ENCODE results near the gene UNC13B. TPM values are rescaled to one million over a fixed set of nuclear protein-coding genes. Genes with fewer than 3 reads are reported as not detected.

The UNC13B gene
- total and polyA plus RNA-seq, 2 of the 8 experiments (the other 6 are each of a cell fraction or from before 2014, with no cell fraction given) = 23.1 to 51.7 TPM

- Histone ChIP-seq H2AFZ (ENCODE audit: low read length) (no peak overlapping the region), H3K79me2 (ENCODE audit: control insufficient read depth in 1 of 2, insufficient read depth in 2 of 2, low read length in 2 of 2) (no peaks in the 10 kb centered on the region), H3K9ac (replicated peaks in 1 of 4; ENCODE audit: extremely low read depth in 1 of 4, low read depth in 3 of 4, low read length in 3 of 4) (no peak overlapping the region), H3K79me1 (ENCODE audit: low read depth, low read length) (no peaks in the 10 kb centered on the region), H2BK20ac (ENCODE audit: low read length) (no peak overlapping the region), H3K23me2 (ENCODE audit: low read depth, low read length) (no peaks in the 10 kb centered on the region), H3K27me3 (replicated peaks in 1 of 4; ENCODE audit: control insufficient read depth in 3 of 4, extremely low read depth in 1 of 4, insufficient read depth in 3 of 4, low read length in 3 of 4) (no peaks in the 10 kb centered on the region; a peak in 1 of 7 replicates), H2BK15ac (ENCODE audit: low read length) (no peak overlapping the region), H3K56ac (replicated peaks; ENCODE audit: insufficient read length, low read depth, low read length) (no peak overlapping the region), H2BK120ac (replicated peaks; ENCODE audit: low read depth, low read length) (no peak overlapping the region), H2AK5ac (ENCODE audit: low read depth, low read length) (no peak overlapping the region), H3K9me3 (ENCODE audit: insufficient read depth in 2 of 2, low read depth in 1 of 2, low read length in 1 of 2) (no peaks in the 10 kb centered on the region), H4K20me1 (replicated peaks in 1 of 2; ENCODE audit: control insufficient read depth in 1 of 2, insufficient read depth in 2 of 2, low read length in 2 of 2) (no peaks in the 10 kb centered on the region), H3K27ac (ENCODE audit: low read depth, low read length) (no peak overlapping the region), H4K8ac (ENCODE audit: extremely low read depth, insufficient read depth, low read length) (no peak overlapping the region), H2BK5ac (ENCODE audit: low read depth, low read length) (no peak overlapping the region), H3K23ac (ENCODE audit: insufficient read length) (no peak overlapping the region), H4K91ac (replicated peaks; ENCODE audit: insufficient read length, low read length) (no peak overlapping the region), H4K5ac (ENCODE audit: insufficient read length, low read depth, low read length) (no peak overlapping the region), H2BK12ac (ENCODE audit: low read depth, low read length) (no peak overlapping the region), H3K14ac (ENCODE audit: insufficient read length) (no peak overlapping the region), H3K18ac (ENCODE audit: extremely low read depth, low read length) (no peak overlapping the region), H3K4me1 (replicated peaks in 1 of 4; ENCODE audit: control insufficient read depth in 3 of 4, insufficient read depth in 4 of 4, low read length in 3 of 4) (no peaks in the 10 kb centered on the region), H3K4me2 (ENCODE audit: insufficient read depth in 1 of 2, low read depth in 2 of 2, low read length in 2 of 2) (no peak overlapping the region), H3K4ac (replicated peaks; ENCODE audit: insufficient read length, low read depth, low read length) (no peak overlapping the region), H3K36me3 (ENCODE audit: control insufficient read depth in 2 of 4, insufficient read depth in 4 of 4, low read length in 3 of 4) (no peaks in the 10 kb centered on the region), H3K4me3 (ENCODE audit: extremely low read depth in 1 of 4, insufficient read depth in 2 of 4, low read depth in 3 of 4, low read length in 4 of 4) (no peak overlapping the region)
- POLR2A ChIA-PET (ENCODE audit: partially characterized antibody) = interaction anchor here (0.6 kb wide), 1 partner anchor 81 kb away, joined by 3 read pairs; no protein-coding TSS in a partner anchor
- CTCF ChIA-PET (ENCODE audit: partially characterized antibody) = interaction anchor here (0.9 to 2.1 kb wide), 7 partner anchors 13 to 358 kb away, joined by 3 to 9 read pairs (median 3); no protein-coding TSS in a partner anchor
- FAIRE-seq (no peak), DNase-seq (ENCODE audit: low read depth in 1 of 2, low spot score in 2 of 2) (no peak)
- 63% methylated on average over 1 of the region's 1 CpG; no CpG with 5 or more reads in 1 of the 2 experiments for WGBS, 2 experiments (ENCODE audit: extremely low coverage in 1 of 2, insufficient coverage in 1 of 2, insufficient read length in 1 of 2, insufficient replicate concordance in 2 of 2, low coverage in 1 of 2, low lambda C conversion rate in 2 of 2, missing lambda C conversion rate in 1 of 2)
- no peak for TF ChIP-seq TAF1 (IDR thresholded peaks at IDR 0.05; ENCODE audit: low read depth, low read length)
Measured at GRCh38 chr9:35260186-35260585, 98.4 kb downstream of the UNC13B start.
